Fibroblast of the aortic adventitia (primary cell): ENCODE results near the gene FLRT1. TPM values are rescaled to one million over a fixed set of nuclear protein-coding genes. Genes with fewer than 3 reads are reported as not detected.

ENCODE experiments used
- DNase-seq: peaks from one replicate; pipeline ENCODE4 v3.0.0-alpha.2; 2010; ENCODE audit warnings: low read depth
- H3K4me3 ChIP-seq: 2 replicates; pipeline ENCODE4 v1.5.1; 2011; ENCODE audit warnings: low read depth, mild to moderate bottlenecking, control low read depth, low read length, moderate library complexity
- CTCF ChIP-seq: IDR thresholded peaks from 2 replicates; pipeline ENCODE4 v1.5.1; 2011; ENCODE audit warnings: mild to moderate bottlenecking, low read length, control low read depth, inconsistent platforms; ENCODE audit not compliant: insufficient read depth
- total RNA-seq: library from RNA; depleted of rRNA; stranded (reverse); fragments of >200 nt; gene quantifications from 2 replicates; pipeline ENCODE4 v1.2.3, GENCODE V29; 2012; ENCODE audit warnings: low replicate concordance

Gene FLRT1
- total RNA-seq = 0.18 TPM in 1 of 2 replicates, not detected in the other

GRCh38 chr11:64035576-64035975 lies at the start of gene FLRT1:
Gene FLRT1, plus strand, starts transcription at chr11:64035931. Its CDS starts 80,337 bp downstream, at chr11:64116268.
- DNase-seq = no peak
- peak within 1 kb of the TSS; percentile 51 for H3K4me3 ChIP-seq
- TF ChIP-seq CTCF = no peak

GRCh38 chr11:63986156-63986931 lies 49.4 kb upstream of the FLRT1 start, which contains the start of gene OTUB1:
Gene OTUB1, plus strand, starts transcription at chr11:63986438. Its CDS starts 19 bp downstream, at chr11:63986457.
- TF ChIP-seq CTCF = no peak
- peak; percentile 85 for DNase-seq
- H3K4me3 ChIP-seq = peak within 1 kb of the TSS; percentile 91

- no peak for TF ChIP-seq CTCF
- H3K4me3 ChIP-seq = peak overlapping the region; percentile 91
- no peak for DNase-seq
Observed at GRCh38 chr11:63986932-63987513, 48.7 kb upstream of the FLRT1 start.

GRCh38 chr11:63991558-63991957 lies 44.2 kb upstream of the FLRT1 start:
- no peak for DNase-seq
- no peak for TF ChIP-seq CTCF
- no peak overlapping the region for H3K4me3 ChIP-seq

GRCh38 chr11:63993100-63993499 lies 42.6 kb upstream of the FLRT1 start:
- no peak for DNase-seq
- no peak for TF ChIP-seq CTCF
- no peak overlapping the region for H3K4me3 ChIP-seq

- TF ChIP-seq CTCF = no peak
- DNase-seq = no peak
- H3K4me3 ChIP-seq = no peak overlapping the region
Observed at GRCh38 chr11:63993993-63994392, 41.7 kb upstream of the FLRT1 start.
